Breast epithelium (tissue), 4 donors: ENCODE results near the gene ITGA3. TPM values are rescaled to one million over a fixed set of nuclear protein-coding genes. Genes with fewer than 3 reads are reported as not detected.

ENCODE experiments used
- DNase-seq, 2 donors: peaks; one replicate each; pipeline ENCODE4 v3.0.0-alpha.2; 2019; ENCODE audit warnings: low spot score in 2 of 2
- H3K27ac ChIP-seq, 2 donors: fragments of 200-600 bp; sonication (generic) in 1 of 2; one replicate each; pipeline ENCODE4 v1.5.1; 2016 to 2019; ENCODE audit warnings: mild to moderate bottlenecking in 1 of 2
- H3K27me3 ChIP-seq, 2 donors: fragments of 200-600 bp; sonication (generic) in 1 of 2; one replicate each; pipeline versions ENCODE4 v1.5.1 to v1.6.0; 2017 to 2019; ENCODE audit warnings: control low read depth in 1 of 2, mild to moderate bottlenecking in 1 of 2
- H3K36me3 ChIP-seq: fragments of 200-600 bp; one replicate; pipeline ENCODE4 v1.5.1; 2019
- H3K4me1 ChIP-seq, 2 donors: fragments of 200-600 bp; sonication (generic); one replicate each; pipeline ENCODE4 v1.5.1; 2016 to 2019; ENCODE audit warnings: control low read depth in 1 of 2
- H3K4me3 ChIP-seq, 3 donors: fragments of 200-600 bp; sonication (generic); 1 replicate in 2 of 3; 2 replicates in 1 of 3; pipeline ENCODE4 v1.5.1; 2016 to 2019; ENCODE audit warnings: mild to moderate bottlenecking in 3 of 3, moderate library complexity in 2 of 3
- H3K9me3 ChIP-seq, 2 donors: fragments of 200-600 bp; sonication (generic) in 1 of 2; one replicate each; pipeline ENCODE4 v1.5.1; 2016 to 2019; ENCODE audit warnings: control low read depth in 1 of 2
- POLR2A ChIP-seq: fragments of 450-650 bp; IDR thresholded peaks from one replicate; pipeline ENCODE4 v1.6.1; 2016; ENCODE audit warnings: antibody characterized with exemption, mild to moderate bottlenecking, moderate library complexity
- POLR2AphosphoS5 ChIP-seq, 3 donors: sonication (generic); formaldehyde crosslinking; IDR thresholded peaks; one replicate each; pipeline ENCODE4 v1.6.1; 2017; ENCODE audit warnings: antibody characterized with exemption in 3 of 3
- intact Hi-C: fragments of 100-400 bp; cut with DNase I; formaldehyde crosslinking; loops from one replicate; pipeline ENCODE4 v1.15.1; 2023; ENCODE audit warnings: low total_unique reads
- total RNA-seq, 3 donors: library from RNA; depleted of rRNA; stranded (reverse); fragments of >200 nt; gene quantifications; one replicate each; pipeline ENCODE4 v1.1.0, GENCODE V29; 2016
- TF ChIP-seq, protein P1 (sequence below), 3 donors: fragments of 450-650 bp; IDR thresholded peaks; one replicate each; pipeline ENCODE4 v1.5.1; 2016 to 2017; ENCODE audit warnings: antibody characterized with exemption in 3 of 3, mild to moderate bottlenecking in 3 of 3, moderate library complexity in 3 of 3

ITGA3 gene
- total RNA-seq, 3 donors from 2014 or later = 10.6 to 67.6 (median 48.5) TPM

DNA sequence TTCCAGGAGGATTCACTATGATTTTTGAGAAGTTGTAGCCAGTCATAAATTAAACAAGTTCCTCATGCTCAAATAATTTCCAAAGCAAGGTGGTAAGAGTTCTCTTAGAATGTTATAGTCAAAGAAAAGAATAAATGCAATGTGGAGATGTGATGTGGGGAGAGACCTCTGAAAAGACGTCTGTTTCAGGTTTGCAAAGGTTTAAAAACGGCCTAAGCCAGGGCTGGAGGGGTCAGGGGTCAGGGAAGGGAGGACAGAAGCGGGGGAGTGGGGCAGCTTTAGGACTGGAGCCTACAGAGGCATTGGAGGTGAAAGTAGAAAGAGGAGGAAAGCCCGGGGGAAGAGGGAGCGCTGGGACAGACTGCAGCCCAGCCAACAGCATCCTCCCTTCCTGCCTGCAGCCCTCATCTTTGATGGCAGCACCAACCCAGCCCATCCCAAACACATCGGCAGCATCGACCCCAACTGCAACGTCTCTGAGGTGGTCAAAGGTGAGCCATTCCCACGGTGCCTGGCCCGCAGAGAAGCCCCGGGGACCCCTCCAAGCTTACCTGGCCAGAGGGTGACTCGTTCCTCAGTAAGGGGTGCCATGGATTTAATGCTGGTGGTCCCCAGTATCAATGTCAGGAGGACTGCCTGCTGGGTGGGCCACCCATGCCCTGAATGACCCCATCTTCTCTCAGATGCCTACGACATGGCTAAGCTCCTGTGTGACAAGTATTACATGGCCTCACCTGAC is 50.7 kb downstream of the ITGA3 start:
- Histone ChIP-seq H3K36me3 (no peaks in the 10 kb centered on the region), H3K9me3 (no peaks in the 10 kb centered on the region), H3K4me1 (peaks cover 0 to 3% of the 10 kb centered on the region in 2 donors), H3K4me3 (no peak overlapping the region), H3K27me3 (no peaks in the 10 kb centered on the region), H3K27ac (no peak overlapping the region)
- intact Hi-C loops = no loop called here
- no peak for DNase-seq
- TF ChIP-seq POLR2A = no peak
- TF ChIP-seq POLR2AphosphoS5 (IDR thresholded peaks at IDR 0.05) = no peak
- TF ChIP-seq, protein P1, sequence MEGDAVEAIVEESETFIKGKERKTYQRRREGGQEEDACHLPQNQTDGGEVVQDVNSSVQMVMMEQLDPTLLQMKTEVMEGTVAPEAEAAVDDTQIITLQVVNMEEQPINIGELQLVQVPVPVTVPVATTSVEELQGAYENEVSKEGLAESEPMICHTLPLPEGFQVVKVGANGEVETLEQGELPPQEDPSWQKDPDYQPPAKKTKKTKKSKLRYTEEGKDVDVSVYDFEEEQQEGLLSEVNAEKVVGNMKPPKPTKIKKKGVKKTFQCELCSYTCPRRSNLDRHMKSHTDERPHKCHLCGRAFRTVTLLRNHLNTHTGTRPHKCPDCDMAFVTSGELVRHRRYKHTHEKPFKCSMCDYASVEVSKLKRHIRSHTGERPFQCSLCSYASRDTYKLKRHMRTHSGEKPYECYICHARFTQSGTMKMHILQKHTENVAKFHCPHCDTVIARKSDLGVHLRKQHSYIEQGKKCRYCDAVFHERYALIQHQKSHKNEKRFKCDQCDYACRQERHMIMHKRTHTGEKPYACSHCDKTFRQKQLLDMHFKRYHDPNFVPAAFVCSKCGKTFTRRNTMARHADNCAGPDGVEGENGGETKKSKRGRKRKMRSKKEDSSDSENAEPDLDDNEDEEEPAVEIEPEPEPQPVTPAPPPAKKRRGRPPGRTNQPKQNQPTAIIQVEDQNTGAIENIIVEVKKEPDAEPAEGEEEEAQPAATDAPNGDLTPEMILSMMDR (IDR thresholded peaks at IDR 0.05) = no peak

DNA sequence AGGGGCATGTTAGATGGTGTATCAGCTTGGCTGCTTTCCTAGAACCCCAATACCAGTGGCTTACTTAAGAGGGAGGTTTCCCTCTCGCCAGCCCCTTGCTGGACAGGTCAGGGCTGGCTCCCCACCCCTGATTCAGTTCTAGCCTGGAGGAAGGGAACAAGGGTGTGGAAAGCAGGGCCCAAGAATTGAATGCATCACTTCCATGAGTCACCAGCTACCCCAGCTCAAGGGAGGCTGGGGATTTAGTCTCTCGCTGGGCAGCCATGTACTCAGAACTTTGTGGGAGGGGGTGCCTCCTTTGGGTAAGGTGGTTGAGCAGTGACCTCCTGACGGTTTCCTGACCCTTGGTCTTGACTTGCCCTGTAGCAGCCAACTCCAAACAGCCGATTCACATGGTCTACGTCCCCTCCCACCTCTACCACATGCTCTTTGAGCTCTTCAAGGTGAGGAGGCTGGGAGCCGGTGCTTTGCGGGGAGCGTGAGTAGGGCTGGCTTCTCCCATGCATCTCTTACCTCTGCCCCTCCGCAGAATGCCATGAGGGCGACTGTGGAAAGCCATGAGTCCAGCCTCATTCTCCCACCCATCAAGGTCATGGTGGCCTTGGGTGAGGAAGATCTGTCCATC is 52.0 kb downstream of the ITGA3 start:
- DNase-seq = no peak
- TF ChIP-seq, protein P1 (IDR thresholded peaks at IDR 0.05) = no peak
- TF ChIP-seq POLR2A = no peak
- TF ChIP-seq POLR2AphosphoS5 (IDR thresholded peaks at IDR 0.05) = no peak
- H3K9me3 ChIP-seq = no peaks in the 10 kb centered on the region
- peaks cover 0 to 10% of the 10 kb centered on the region in 2 donors for H3K4me1 ChIP-seq
- H3K36me3 ChIP-seq = no peaks in the 10 kb centered on the region
- H3K27ac ChIP-seq = no peak overlapping the region
- no peak overlapping the region for H3K4me3 ChIP-seq
- H3K27me3 ChIP-seq = no peaks in the 10 kb centered on the region
- intact Hi-C loops = no loop called here

- DNase-seq = no peak
- intact Hi-C loops = no loop called here
- Histone ChIP-seq H3K36me3 (no peaks in the 10 kb centered on the region), H3K27ac (no peak overlapping the region), H3K4me1 (peaks cover 0 to 10% of the 10 kb centered on the region in 2 donors), H3K27me3 (no peaks in the 10 kb centered on the region), H3K9me3 (no peaks in the 10 kb centered on the region), H3K4me3 (no peak overlapping the region)
- no peak for TF ChIP-seq POLR2A
- no peak for TF ChIP-seq POLR2AphosphoS5 (IDR thresholded peaks at IDR 0.05)
- TF ChIP-seq, protein P1 (IDR thresholded peaks at IDR 0.05) = no peak
Observed at GRCh38 chr17:50108556-50108955, 52.6 kb downstream of the ITGA3 start.

GRCh38 chr17:50109207-50109606 is 53.3 kb downstream of the ITGA3 start:
- no peaks in the 10 kb centered on the region for H3K27me3 ChIP-seq
- H3K9me3 ChIP-seq = no peaks in the 10 kb centered on the region
- H3K4me3 ChIP-seq = no peak overlapping the region
- H3K36me3 ChIP-seq = no peaks in the 10 kb centered on the region
- intact Hi-C loops = no loop called here
- H3K27ac ChIP-seq = no peak overlapping the region
- TF ChIP-seq, protein P1 (IDR thresholded peaks at IDR 0.05) = no peak
- TF ChIP-seq POLR2A = no peak
- TF ChIP-seq POLR2AphosphoS5 (IDR thresholded peaks at IDR 0.05) = no peak
- no peak for DNase-seq
- H3K4me1 ChIP-seq = peaks cover 0 to 10% of the 10 kb centered on the region in 2 donors

GRCh38 chr17:50109785-50110184 is 53.9 kb downstream of the ITGA3 start:
- no peak for DNase-seq
- TF ChIP-seq POLR2A (no peak), POLR2AphosphoS5 (IDR thresholded peaks at IDR 0.05) (no peak)
- TF ChIP-seq, protein P1 (IDR thresholded peaks at IDR 0.05) = no peak
- no peak overlapping the region for H3K4me3 ChIP-seq
- no peaks in the 10 kb centered on the region for H3K9me3 ChIP-seq
- peaks cover 0 to 10% of the 10 kb centered on the region in 2 donors for H3K4me1 ChIP-seq
- intact Hi-C loops = no loop called here
- no peaks in the 10 kb centered on the region for H3K27me3 ChIP-seq
- H3K36me3 ChIP-seq = no peaks in the 10 kb centered on the region
- H3K27ac ChIP-seq = peak overlapping the region in 1 of 2 donors; percentile 93
